Measurements from ENCODE around the gene PELI2. TPM values are rescaled to one million over a fixed set of nuclear protein-coding genes. Genes with fewer than 3 reads are reported as not detected.

PELI2 gene
- total and polyA plus RNA-seq, 5 donors = 1.4 to 6.8 (median 4.6) TPM

DNA sequence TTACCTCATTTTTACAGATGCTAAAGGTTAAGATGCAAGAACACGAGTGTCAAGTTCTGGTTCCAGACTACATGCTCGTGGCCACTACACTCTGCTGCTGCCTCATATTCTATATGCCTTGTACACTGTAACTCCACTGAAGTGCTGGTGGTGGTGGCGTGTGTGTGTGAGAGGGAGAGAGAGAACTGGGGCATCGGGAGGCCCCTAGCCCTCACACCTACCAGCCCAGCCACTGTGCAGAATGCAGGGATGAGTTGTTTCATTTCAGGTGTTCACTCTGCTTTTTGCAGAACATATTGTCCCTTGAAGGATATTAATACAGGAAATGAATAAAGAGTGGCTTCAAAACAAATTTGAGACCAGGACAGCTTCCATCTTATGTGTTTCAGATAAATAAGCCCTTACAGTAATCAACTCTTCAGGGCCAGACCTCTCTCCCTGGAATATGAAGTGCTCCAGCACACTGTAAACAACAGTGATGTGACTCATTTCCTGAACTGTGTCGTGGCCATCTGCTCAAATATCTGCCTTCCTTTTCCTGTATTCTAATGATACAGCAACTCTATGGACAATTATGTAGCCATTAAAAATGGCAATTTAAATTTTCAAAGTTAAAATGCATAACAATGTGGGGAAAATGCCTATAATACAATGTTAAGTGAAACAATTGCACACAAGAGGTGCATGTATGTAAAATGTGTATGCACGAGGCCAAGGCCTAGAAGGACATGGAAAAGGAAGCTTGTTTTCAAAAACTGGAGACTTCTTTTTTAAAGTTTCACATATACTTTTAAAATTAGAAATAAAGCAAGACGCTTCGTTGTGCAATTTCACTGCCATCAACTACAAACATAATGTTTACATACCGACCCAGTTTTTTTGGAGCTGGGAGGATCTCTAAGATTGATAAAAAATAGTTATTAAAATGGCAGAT lies 215.4 kb downstream of the PELI2 start:
- peak overlapping the region; percentile 30 for H3K27ac ChIP-seq (ENCODE audit: low read length)
- H3K27me3 ChIP-seq (ENCODE audit: control insufficient read depth, insufficient read depth) = no peaks in the 10 kb centered on the region
- 69% methylated on average over 9 of the region's 9 CpGs for WGBS
- intact Hi-C loops (cut with DNase I) = loop anchor here in 1 of 4 donors (10.0 kb wide), 1 partner anchor 589 kb away; no protein-coding TSS in a partner anchor
- no peak overlapping the region for H3K4me3 ChIP-seq (ENCODE audit: low read length)
- H3K4me1 ChIP-seq (ENCODE audit: control insufficient read depth, insufficient read depth, low read length) = no peaks in the 10 kb centered on the region
- H3K9me3 ChIP-seq (ENCODE audit: control insufficient read depth, low read length) = no peaks in the 10 kb centered on the region
- ATAC-seq (peak; percentile 77 to 90), DNase-seq (no peak)

- 84% methylated on average over 1 of the region's 1 CpG for WGBS
- ATAC-seq = no peak
Measured at GRCh38 chr14:56334458-56334857, 216.2 kb downstream of the PELI2 start.

GRCh38 chr14:56338674-56339073 lies 220.5 kb downstream of the PELI2 start:
- ATAC-seq (no peak), DNase-seq (no peak)
- WGBS = 91% methylated on average over 4 of the region's 4 CpGs
- Histone ChIP-seq H3K4me1 (ENCODE audit: control insufficient read depth, insufficient read depth, low read length) (peaks cover 1% of the 10 kb centered on the region), H3K27ac (ENCODE audit: low read length) (no peak overlapping the region), H3K9me3 (ENCODE audit: control insufficient read depth, low read length) (no peaks in the 10 kb centered on the region), H3K27me3 (ENCODE audit: control insufficient read depth, insufficient read depth) (no peaks in the 10 kb centered on the region), H3K4me3 (ENCODE audit: low read length) (no peak overlapping the region)
- intact Hi-C loops (cut with DNase I) = loop anchor here in 1 of 4 donors (10.0 kb wide), 1 partner anchor 594 kb away; no protein-coding TSS in a partner anchor

More at GRCh38 chr14:56334458-56334857, 216.2 kb downstream of the PELI2 start:
- H3K27ac ChIP-seq (ENCODE audit: low read length) = no peak overlapping the region
- intact Hi-C loops (cut with DNase I) = loop anchor here in 1 of 4 donors (10.0 kb wide), 1 partner anchor 590 kb away; no protein-coding TSS in a partner anchor
- DNase-seq = no peak
- H3K4me1 ChIP-seq (ENCODE audit: control insufficient read depth, insufficient read depth, low read length) = no peaks in the 10 kb centered on the region
- H3K27me3 ChIP-seq (ENCODE audit: control insufficient read depth, insufficient read depth) = no peaks in the 10 kb centered on the region
- H3K4me3 ChIP-seq (ENCODE audit: low read length) = no peak overlapping the region
- H3K9me3 ChIP-seq (ENCODE audit: control insufficient read depth, low read length) = no peaks in the 10 kb centered on the region

DNA sequence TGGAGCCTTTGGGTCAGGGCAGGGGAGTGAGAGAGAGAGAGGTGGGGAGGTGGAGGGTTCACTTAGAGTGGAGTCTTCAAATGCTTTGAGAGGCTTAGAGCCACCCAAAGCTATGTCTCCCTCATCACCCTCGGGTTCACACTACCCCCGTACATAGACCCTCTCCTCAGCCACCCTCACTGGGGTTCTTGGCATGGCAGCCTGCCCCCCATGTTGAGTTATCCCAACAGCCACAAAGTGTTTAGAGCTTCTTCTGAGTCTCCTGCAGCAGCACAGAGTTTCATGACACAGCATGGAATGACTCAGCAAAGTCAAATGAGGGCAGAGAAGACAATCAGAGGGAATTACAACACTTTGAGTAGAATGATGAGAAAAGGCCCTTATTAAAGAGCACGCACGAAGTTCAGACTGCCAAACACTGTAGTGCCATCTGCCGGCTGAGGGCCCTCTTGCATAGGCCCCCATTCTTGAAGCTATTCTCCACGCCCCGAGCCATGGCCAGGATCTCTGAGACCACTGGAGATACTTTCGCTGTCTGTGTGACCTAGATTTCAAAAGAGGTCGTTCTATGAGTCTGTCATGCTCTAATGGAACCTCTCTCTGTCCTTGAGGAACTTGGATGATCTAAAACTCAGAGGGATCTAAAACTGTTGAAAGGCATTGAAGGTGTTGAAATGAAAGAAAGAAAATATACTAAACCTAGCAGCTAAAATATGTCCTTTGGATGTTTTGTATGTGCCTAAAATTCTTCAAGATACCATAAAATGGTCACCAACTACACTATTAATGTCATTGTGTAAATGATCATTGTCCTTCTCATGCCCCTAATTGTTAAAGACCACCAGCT lies 221.9 kb downstream of the PELI2 start:
- intact Hi-C loops (cut with DNase I) = loop anchor here in 2 of 4 donors (10.0 kb wide), 2 partner anchors 595 to 635 kb away; no protein-coding TSS in a partner anchor
- peak; percentile 78 to 94 (median 88) for DNase-seq
- H3K27ac ChIP-seq (ENCODE audit: low read length) = no peak overlapping the region
- 36% methylated on average over 9 of the region's 9 CpGs for WGBS
- peaks cover 1% of the 10 kb centered on the region for H3K4me1 ChIP-seq (ENCODE audit: control insufficient read depth, insufficient read depth, low read length)
- no peaks in the 10 kb centered on the region for H3K9me3 ChIP-seq (ENCODE audit: control insufficient read depth, low read length)
- ATAC-seq = peak; percentile 92 to 93
- no peaks in the 10 kb centered on the region for H3K27me3 ChIP-seq (ENCODE audit: control insufficient read depth, insufficient read depth)
- H3K4me3 ChIP-seq (ENCODE audit: low read length) = no peak overlapping the region

DNA sequence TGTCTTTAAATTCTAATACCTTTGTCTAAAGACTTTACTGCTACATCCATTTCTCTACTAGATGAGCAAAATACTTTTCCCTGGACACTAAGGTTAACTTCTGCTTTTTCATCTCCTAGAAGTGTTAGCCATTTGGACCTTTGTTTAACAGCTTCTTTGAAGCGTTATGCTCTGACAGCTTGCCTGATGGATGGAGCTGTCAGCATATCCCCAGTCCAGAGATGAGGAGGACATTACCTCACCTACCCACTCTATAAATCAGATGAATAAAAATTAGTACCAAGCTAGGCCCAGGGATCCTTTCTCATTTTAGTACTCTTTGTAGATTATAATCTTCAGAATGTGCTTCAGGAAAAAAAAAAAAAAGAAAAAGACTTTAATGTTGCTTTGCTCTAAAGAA lies 222.7 kb downstream of the PELI2 start:
- ATAC-seq (no peak), DNase-seq (no peak)
- H3K27me3 ChIP-seq (ENCODE audit: control insufficient read depth, insufficient read depth) = no peaks in the 10 kb centered on the region
- intact Hi-C loops (cut with DNase I) = loop anchor here in 1 of 4 donors (10.0 kb wide), 1 partner anchor 636 kb away; no protein-coding TSS in a partner anchor
- H3K4me3 ChIP-seq (ENCODE audit: low read length) = no peak overlapping the region
- 70% methylated on average over 1 of the region's 1 CpG for WGBS
- no peak overlapping the region for H3K27ac ChIP-seq (ENCODE audit: low read length)
- no peaks in the 10 kb centered on the region for H3K9me3 ChIP-seq (ENCODE audit: control insufficient read depth, low read length)
- H3K4me1 ChIP-seq (ENCODE audit: control insufficient read depth, insufficient read depth, low read length) = peaks cover 1% of the 10 kb centered on the region

DNA sequence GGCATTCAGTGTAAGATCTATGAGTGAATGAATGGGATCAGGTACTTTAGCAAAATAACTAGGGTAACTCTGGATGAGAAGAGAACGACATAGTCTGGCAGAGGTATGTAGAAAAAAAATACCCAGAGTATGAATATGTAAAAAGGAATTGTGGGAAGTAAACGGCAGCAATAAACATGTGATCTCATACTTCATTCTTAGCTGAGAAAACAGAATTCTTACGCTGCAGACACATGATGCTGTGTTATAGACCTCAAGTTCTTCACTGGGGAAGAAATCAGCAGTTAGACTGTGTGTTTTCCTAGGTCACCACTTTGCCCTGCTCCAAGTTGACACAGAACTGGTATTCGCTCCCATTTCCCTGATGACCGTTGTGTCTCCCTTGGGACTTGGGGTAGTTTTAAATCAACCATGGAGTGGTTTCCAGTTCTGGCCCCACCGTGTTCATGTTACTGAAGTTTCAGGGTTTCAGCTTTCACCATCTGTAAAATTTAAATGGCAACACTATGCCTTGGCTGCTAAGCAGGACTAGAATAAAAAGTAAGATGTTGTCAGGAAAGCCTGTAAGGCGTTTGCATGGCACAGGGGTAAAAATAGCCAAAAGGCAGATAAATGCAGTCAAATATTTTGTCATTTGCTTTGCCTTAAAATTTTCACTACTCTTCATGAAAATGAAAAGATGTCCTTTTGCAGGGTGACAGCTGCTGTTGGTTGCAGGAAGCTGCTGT lies 223.7 kb downstream of the PELI2 start:
- Histone ChIP-seq H3K9me3 (ENCODE audit: control insufficient read depth, low read length) (no peaks in the 10 kb centered on the region), H3K4me3 (ENCODE audit: low read length) (no peak overlapping the region), H3K4me1 (ENCODE audit: control insufficient read depth, insufficient read depth, low read length) (peaks cover 1% of the 10 kb centered on the region), H3K27me3 (ENCODE audit: control insufficient read depth, insufficient read depth) (no peaks in the 10 kb centered on the region), H3K27ac (ENCODE audit: low read length) (no peak overlapping the region)
- no peak for DNase-seq
- ATAC-seq = no peak
- 32% methylated on average over 7 of the region's 7 CpGs for WGBS
- intact Hi-C loops (cut with DNase I) = loop anchor here in 1 of 4 donors (10.0 kb wide), 1 partner anchor 637 kb away; no protein-coding TSS in a partner anchor

- Histone ChIP-seq H3K9me3 (ENCODE audit: control insufficient read depth, low read length) (no peaks in the 10 kb centered on the region), H3K27ac (ENCODE audit: low read length) (no peak overlapping the region), H3K27me3 (ENCODE audit: control insufficient read depth, insufficient read depth) (no peaks in the 10 kb centered on the region), H3K4me3 (ENCODE audit: low read length) (no peak overlapping the region), H3K4me1 (ENCODE audit: control insufficient read depth, insufficient read depth, low read length) (peaks cover 1% of the 10 kb centered on the region)
- intact Hi-C loops (cut with DNase I) = loop anchor here in 1 of 4 donors (10.0 kb wide), 1 partner anchor 638 kb away; no protein-coding TSS in a partner anchor
- peak; percentile 58 to 65 for ATAC-seq
- WGBS = 9% methylated on average over 5 of the region's 5 CpGs
- DNase-seq = no peak
Measured at GRCh38 chr14:56342494-56342942, 224.3 kb downstream of the PELI2 start.

- 41% methylated on average over 1 of the region's 1 CpG for WGBS
- H3K9me3 ChIP-seq (ENCODE audit: control insufficient read depth, low read length) = no peaks in the 10 kb centered on the region
- H3K27ac ChIP-seq (ENCODE audit: low read length) = no peak overlapping the region
- intact Hi-C loops (cut with DNase I) = loop anchor here in 1 of 4 donors (10.0 kb wide), 1 partner anchor 645 kb away; no protein-coding TSS in a partner anchor
- DNase-seq (no peak), ATAC-seq (no peak)
- no peak overlapping the region for H3K4me3 ChIP-seq (ENCODE audit: low read length)
- H3K4me1 ChIP-seq (ENCODE audit: control insufficient read depth, insufficient read depth, low read length) = no peaks in the 10 kb centered on the region
- no peaks in the 10 kb centered on the region for H3K27me3 ChIP-seq (ENCODE audit: control insufficient read depth, insufficient read depth)
Measured at GRCh38 chr14:56349960-56350359, 231.7 kb downstream of the PELI2 start.

Data from right cardiac atrium (tissue), 5 donors.